ENCODE measurements around the gene DIAPH3. TPM values are rescaled to one million over a fixed set of nuclear protein-coding genes. Genes with fewer than 3 reads are reported as not detected.

The DIAPH3 gene
- total and polyA plus RNA-seq, 2 of the 8 experiments (the other 6 are each of a cell fraction or from before 2014, with no cell fraction given) = 8.0 to 30.8 TPM

GRCh38 chr13:60001889-60002288 is 161.8 kb downstream of the DIAPH3 start:
- Histone ChIP-seq H4K91ac (replicated peaks; ENCODE audit: insufficient read length, low read length) (no peak overlapping the region), H3K4me1 (replicated peaks in 1 of 4; ENCODE audit: control insufficient read depth in 3 of 4, insufficient read depth in 4 of 4, low read length in 3 of 4) (no peaks in the 10 kb centered on the region), H3K56ac (replicated peaks; ENCODE audit: insufficient read length, low read depth, low read length) (no peak overlapping the region), H3K18ac (ENCODE audit: extremely low read depth, low read length) (no peak overlapping the region), H2BK5ac (ENCODE audit: low read depth, low read length) (no peak overlapping the region), H2BK12ac (ENCODE audit: low read depth, low read length) (no peak overlapping the region), H3K23me2 (ENCODE audit: low read depth, low read length) (no peaks in the 10 kb centered on the region), H3K9ac (replicated peaks in 1 of 4; ENCODE audit: extremely low read depth in 1 of 4, low read depth in 3 of 4, low read length in 3 of 4) (no peak overlapping the region), H3K4me3 (ENCODE audit: extremely low read depth in 1 of 4, insufficient read depth in 2 of 4, low read depth in 3 of 4, low read length in 4 of 4) (no peak overlapping the region), H3K23ac (ENCODE audit: insufficient read length) (no peak overlapping the region), H2BK120ac (replicated peaks; ENCODE audit: low read depth, low read length) (no peak overlapping the region), H4K20me1 (replicated peaks in 1 of 2; ENCODE audit: control insufficient read depth in 1 of 2, insufficient read depth in 2 of 2, low read length in 2 of 2) (no peaks in the 10 kb centered on the region), H2AFZ (ENCODE audit: low read length) (no peak overlapping the region), H4K8ac (ENCODE audit: extremely low read depth, insufficient read depth, low read length) (no peak overlapping the region), H3K9me3 (ENCODE audit: insufficient read depth in 2 of 2, low read depth in 1 of 2, low read length in 1 of 2) (no peaks in the 10 kb centered on the region), H2BK20ac (ENCODE audit: low read length) (no peak overlapping the region), H3K14ac (ENCODE audit: insufficient read length) (no peak overlapping the region), H3K79me1 (ENCODE audit: low read depth, low read length) (no peaks in the 10 kb centered on the region), H3K27ac (ENCODE audit: low read depth, low read length) (no peak overlapping the region), H3K4ac (replicated peaks; ENCODE audit: insufficient read length, low read depth, low read length) (no peak overlapping the region), H2BK15ac (ENCODE audit: low read length) (no peak overlapping the region), H4K5ac (ENCODE audit: insufficient read length, low read depth, low read length) (no peak overlapping the region), H3K4me2 (ENCODE audit: insufficient read depth in 1 of 2, low read depth in 2 of 2, low read length in 2 of 2) (no peak overlapping the region), H3K36me3 (ENCODE audit: control insufficient read depth in 2 of 4, insufficient read depth in 4 of 4, low read length in 3 of 4) (no peaks in the 10 kb centered on the region), H3K79me2 (ENCODE audit: control insufficient read depth in 1 of 2, insufficient read depth in 2 of 2, low read length in 2 of 2) (no peaks in the 10 kb centered on the region), H3K27me3 (replicated peaks in 1 of 4; ENCODE audit: control insufficient read depth in 3 of 4, extremely low read depth in 1 of 4, insufficient read depth in 3 of 4, low read length in 3 of 4) (no peaks in the 10 kb centered on the region), H2AK5ac (ENCODE audit: low read depth, low read length) (no peak overlapping the region)
- TF ChIP-seq CEBPB (IDR thresholded peaks at IDR 0.05; ENCODE audit: low read depth, low read length) (peak; percentile 40; the same call in 1 of the 2 replicates), USF2 (IDR thresholded peaks at IDR 0.05; ENCODE audit: low read length) (no peak)
- POLR2A ChIA-PET (ENCODE audit: partially characterized antibody) = no interaction called here
- no peak for FAIRE-seq
- WGBS, 2 experiments (ENCODE audit: extremely low coverage in 1 of 2, insufficient coverage in 1 of 2, insufficient read length in 1 of 2, insufficient replicate concordance in 2 of 2, low coverage in 1 of 2, low lambda C conversion rate in 2 of 2, missing lambda C conversion rate in 1 of 2) = 96% methylated on average over 2 of the region's 2 CpGs; no CpG with 5 or more reads in 1 of the 2 experiments
- CTCF ChIA-PET (ENCODE audit: partially characterized antibody) = no interaction called here
- DNase-seq (ENCODE audit: low read depth in 1 of 2, low spot score in 2 of 2) = no peak

Measured in H1 (cell line).